Measurements from ENCODE around the gene CDCP2.
"Not testable (repeated sequence)": the region's sequence is repeated elsewhere in the genome, so short reads cannot be mapped to it uniquely, and the experiment has no call there.

CDCP2 gene

GRCh38 chr1:54100500-54100899, 52.3 kb downstream of the CDCP2 start:
- Histone ChIP-seq H3K27me3 (ENCODE audit: control insufficient read depth in 5 of 5, insufficient read depth in 4 of 5, low read length in 5 of 5) (no peaks in the 10 kb centered on the region), H3K36me3 (ENCODE audit: control insufficient read depth in 5 of 5, insufficient read depth in 5 of 5, low read length in 5 of 5) (peaks cover 0 to 14% (median 7%) of the 10 kb centered on the region in 5 donors), H3K9ac (ENCODE audit: low read length in 5 of 5) (no peak overlapping the region), H3K4me3 (ENCODE audit: low read depth in 1 of 5, low read length in 5 of 5) (no peak overlapping the region), H3K4me1 (ENCODE audit: control insufficient read depth in 5 of 5, insufficient read depth in 5 of 5, low read length in 5 of 5) (peaks cover 0 to 11% (median 8%) of the 10 kb centered on the region in 5 donors), H3K27ac (ENCODE audit: low read depth, low read length) (no peak overlapping the region), H3K9me3 (ENCODE audit: control insufficient read depth in 5 of 5, low read length in 5 of 5) (no peaks in the 10 kb centered on the region)

GRCh38 chr1:54099061-54099610, 53.7 kb downstream of the CDCP2 start:
- Histone ChIP-seq H3K4me1 (ENCODE audit: control insufficient read depth in 5 of 5, insufficient read depth in 5 of 5, low read length in 5 of 5) (peaks cover 0 to 21% (median 8%) of the 10 kb centered on the region in 5 donors), H3K36me3 (ENCODE audit: control insufficient read depth in 5 of 5, insufficient read depth in 5 of 5, low read length in 5 of 5) (peaks cover 0 to 14% (median 7%) of the 10 kb centered on the region in 5 donors), H3K9ac (ENCODE audit: low read length in 5 of 5) (no peak overlapping the region), H3K27me3 (ENCODE audit: control insufficient read depth in 5 of 5, insufficient read depth in 4 of 5, low read length in 5 of 5) (no peaks in the 10 kb centered on the region), H3K4me3 (ENCODE audit: low read depth in 1 of 5, low read length in 5 of 5) (no peak overlapping the region), H3K27ac (ENCODE audit: low read depth, low read length) (no peak overlapping the region), H3K9me3 (ENCODE audit: control insufficient read depth in 5 of 5, low read length in 5 of 5) (no peaks in the 10 kb centered on the region)

GRCh38 chr1:54096877-54097240, 55.9 kb downstream of the CDCP2 start:
- H3K27me3 ChIP-seq (ENCODE audit: control insufficient read depth in 5 of 5, insufficient read depth in 4 of 5, low read length in 5 of 5), result no peaks in the 10 kb centered on the region
- no peak overlapping the region for H3K27ac ChIP-seq (ENCODE audit: low read depth, low read length)
- no peaks in the 10 kb centered on the region for H3K9me3 ChIP-seq (ENCODE audit: control insufficient read depth in 5 of 5, low read length in 5 of 5)
- no peak overlapping the region for H3K9ac ChIP-seq (ENCODE audit: low read length in 5 of 5)
- H3K4me1 ChIP-seq (ENCODE audit: control insufficient read depth in 5 of 5, insufficient read depth in 5 of 5, low read length in 5 of 5), result peaks cover 0 to 26% (median 8%) of the 10 kb centered on the region in 5 donors
- H3K36me3 ChIP-seq (ENCODE audit: control insufficient read depth in 5 of 5, insufficient read depth in 5 of 5, low read length in 5 of 5), result peaks cover 4 to 10% (median 9%) of the 10 kb centered on the region in 5 donors
- no peak overlapping the region for H3K4me3 ChIP-seq (ENCODE audit: low read depth in 1 of 5, low read length in 5 of 5)

- H3K27ac ChIP-seq (ENCODE audit: low read depth, low read length), result no peak overlapping the region
- H3K27me3 ChIP-seq (ENCODE audit: control insufficient read depth in 5 of 5, insufficient read depth in 4 of 5, low read length in 5 of 5), result no peaks in the 10 kb centered on the region
- peaks cover 4 to 10% (median 7%) of the 10 kb centered on the region in 5 donors for H3K36me3 ChIP-seq (ENCODE audit: control insufficient read depth in 5 of 5, insufficient read depth in 5 of 5, low read length in 5 of 5)
- H3K9ac ChIP-seq (ENCODE audit: low read length in 5 of 5), result peak overlapping the region in 2 of 5 donors; percentile 15 to 30
- H3K9me3 ChIP-seq (ENCODE audit: control insufficient read depth in 5 of 5, low read length in 5 of 5), result no peaks in the 10 kb centered on the region
- H3K4me1 ChIP-seq (ENCODE audit: control insufficient read depth in 5 of 5, insufficient read depth in 5 of 5, low read length in 5 of 5), result peaks cover 0 to 26% (median 8%) of the 10 kb centered on the region in 5 donors
- no peak overlapping the region for H3K4me3 ChIP-seq (ENCODE audit: low read depth in 1 of 5, low read length in 5 of 5)
Measured at GRCh38 chr1:54096227-54096876, 56.4 kb downstream of the CDCP2 start.

- Histone ChIP-seq H3K9me3 (ENCODE audit: control insufficient read depth in 5 of 5, low read length in 5 of 5) (no peaks in the 10 kb centered on the region), H3K36me3 (ENCODE audit: control insufficient read depth in 5 of 5, insufficient read depth in 5 of 5, low read length in 5 of 5) (peaks cover 4 to 10% (median 7%) of the 10 kb centered on the region in 5 donors)
Measured at GRCh38 chr1:54095546-54096226, 57.1 kb downstream of the CDCP2 start.

GRCh38 chr1:54094730-54095105, 58.1 kb downstream of the CDCP2 start:
- not testable (repeated sequence) for H3K9ac ChIP-seq (ENCODE audit: low read length in 5 of 5); H3K9me3 ChIP-seq (ENCODE audit: control insufficient read depth in 5 of 5, low read length in 5 of 5); H3K27me3 ChIP-seq (ENCODE audit: control insufficient read depth in 5 of 5, insufficient read depth in 4 of 5, low read length in 5 of 5); H3K4me3 ChIP-seq (ENCODE audit: low read depth in 1 of 5, low read length in 5 of 5); H3K27ac ChIP-seq (ENCODE audit: low read depth, low read length)
- H3K4me1 ChIP-seq (ENCODE audit: control insufficient read depth in 5 of 5, insufficient read depth in 5 of 5, low read length in 5 of 5), result peaks cover 0 to 26% (median 8%) of the 10 kb centered on the region in 5 donors
- H3K36me3 ChIP-seq (ENCODE audit: control insufficient read depth in 5 of 5, insufficient read depth in 5 of 5, low read length in 5 of 5), result peaks cover 6 to 11% (median 10%) of the 10 kb centered on the region in 5 donors

More at GRCh38 chr1:54095546-54096226, 57.1 kb downstream of the CDCP2 start:
- Histone ChIP-seq H3K4me3 (ENCODE audit: low read depth in 1 of 5, low read length in 5 of 5) (no peak overlapping the region), H3K9ac (ENCODE audit: low read length in 5 of 5) (peak overlapping the region in 2 of 5 donors; percentile 30 to 42), H3K27me3 (ENCODE audit: control insufficient read depth in 5 of 5, insufficient read depth in 4 of 5, low read length in 5 of 5) (no peaks in the 10 kb centered on the region), H3K4me1 (ENCODE audit: control insufficient read depth in 5 of 5, insufficient read depth in 5 of 5, low read length in 5 of 5) (peaks cover 0 to 26% (median 8%) of the 10 kb centered on the region in 5 donors), H3K27ac (ENCODE audit: low read depth, low read length) (peak overlapping the region; percentile 32)

GRCh38 chr1:54094001-54094729, 58.6 kb downstream of the CDCP2 start:
- Histone ChIP-seq H3K27ac (ENCODE audit: low read depth, low read length) (no peak overlapping the region), H3K9ac (ENCODE audit: low read length in 5 of 5) (peak overlapping the region in 1 of 5 donors; percentile 10), H3K4me1 (ENCODE audit: control insufficient read depth in 5 of 5, insufficient read depth in 5 of 5, low read length in 5 of 5) (peaks cover 0 to 26% (median 6%) of the 10 kb centered on the region in 5 donors), H3K9me3 (ENCODE audit: control insufficient read depth in 5 of 5, low read length in 5 of 5) (no peaks in the 10 kb centered on the region), H3K36me3 (ENCODE audit: control insufficient read depth in 5 of 5, insufficient read depth in 5 of 5, low read length in 5 of 5) (peaks cover 7 to 13% (median 10%) of the 10 kb centered on the region in 5 donors), H3K27me3 (ENCODE audit: control insufficient read depth in 5 of 5, insufficient read depth in 4 of 5, low read length in 5 of 5) (no peaks in the 10 kb centered on the region), H3K4me3 (ENCODE audit: low read depth in 1 of 5, low read length in 5 of 5) (no peak overlapping the region)

GRCh38 chr1:54091666-54092065, 61.1 kb downstream of the CDCP2 start:
- Histone ChIP-seq H3K27me3 (ENCODE audit: control insufficient read depth in 5 of 5, insufficient read depth in 4 of 5, low read length in 5 of 5) (no peaks in the 10 kb centered on the region), H3K9ac (ENCODE audit: low read length in 5 of 5) (no peak overlapping the region), H3K9me3 (ENCODE audit: control insufficient read depth in 5 of 5, low read length in 5 of 5) (no peaks in the 10 kb centered on the region), H3K27ac (ENCODE audit: low read depth, low read length) (no peak overlapping the region), H3K4me3 (ENCODE audit: low read depth in 1 of 5, low read length in 5 of 5) (no peak overlapping the region), H3K4me1 (ENCODE audit: control insufficient read depth in 5 of 5, insufficient read depth in 5 of 5, low read length in 5 of 5) (peaks cover 0 to 26% (median 5%) of the 10 kb centered on the region in 5 donors), H3K36me3 (ENCODE audit: control insufficient read depth in 5 of 5, insufficient read depth in 5 of 5, low read length in 5 of 5) (peaks cover 7 to 13% (median 9%) of the 10 kb centered on the region in 5 donors)

GRCh38 chr1:54088385-54088784, 64.4 kb downstream of the CDCP2 start:
- Histone ChIP-seq H3K4me3 (ENCODE audit: low read depth in 1 of 5, low read length in 5 of 5) (no peak overlapping the region), H3K4me1 (ENCODE audit: control insufficient read depth in 5 of 5, insufficient read depth in 5 of 5, low read length in 5 of 5) (no peaks in the 10 kb centered on the region), H3K27ac (ENCODE audit: low read depth, low read length) (no peak overlapping the region)

More at GRCh38 chr1:54088385-54088784, 64.4 kb downstream of the CDCP2 start:
- peaks cover 3 to 12% (median 5%) of the 10 kb centered on the region in 5 donors for H3K36me3 ChIP-seq (ENCODE audit: control insufficient read depth in 5 of 5, insufficient read depth in 5 of 5, low read length in 5 of 5)
- H3K9ac ChIP-seq (ENCODE audit: low read length in 5 of 5), result no peak overlapping the region
- H3K9me3 ChIP-seq (ENCODE audit: control insufficient read depth in 5 of 5, low read length in 5 of 5), result no peaks in the 10 kb centered on the region
- no peaks in the 10 kb centered on the region for H3K27me3 ChIP-seq (ENCODE audit: control insufficient read depth in 5 of 5, insufficient read depth in 4 of 5, low read length in 5 of 5)

Measured in subcutaneous abdominal adipose tissue (tissue), 5 donors.